Measurements from ENCODE around the gene C11orf97.
"Not testable (repeated sequence)": the region's sequence is repeated elsewhere in the genome, so short reads cannot be mapped to it uniquely, and the experiment has no call there.

Gene C11orf97

GRCh38 chr11:94558468-94558867 is 46.2 kb downstream of the C11orf97 start:
- no peak for DNase-seq

GRCh38 chr11:94558932-94559331 is 46.7 kb downstream of the C11orf97 start:
- DNase-seq, result no peak

- DNase-seq, result no peak
These were observed 47.1 kb downstream of the C11orf97 start for GRCh38 chr11:94559361-94559760.

GRCh38 chr11:94560834-94561233 is 48.6 kb downstream of the C11orf97 start:
- no peak for DNase-seq

GRCh38 chr11:94563176-94563847 is 51.1 kb downstream of the C11orf97 start:
- DNase-seq, result no peak

GRCh38 chr11:94563848-94564467 is 51.7 kb downstream of the C11orf97 start:
- DNase-seq, result no peak

GRCh38 chr11:94567181-94567670 is 55.0 kb downstream of the C11orf97 start, which contains the start of gene PIWIL4:
Gene PIWIL4, plus strand, starts transcription at chr11:94567368. Its CDS starts 151 bp downstream, at chr11:94567519.
- DNase-seq, result no peak

GRCh38 chr11:94568200-94568599 is 55.9 kb downstream of the C11orf97 start:
- DNase-seq, result no peak

GRCh38 chr11:94568717-94569116 is 56.5 kb downstream of the C11orf97 start:
- no peak for DNase-seq

GRCh38 chr11:94572975-94573374 is 60.7 kb downstream of the C11orf97 start:
- not testable (repeated sequence) for DNase-seq

GRCh38 chr11:94574193-94574961 is 62.1 kb downstream of the C11orf97 start:
- DNase-seq, result no peak

- DNase-seq, result no peak
These were observed 64.0 kb downstream of the C11orf97 start for GRCh38 chr11:94576306-94576705.

- no peak for DNase-seq
These were observed 65.6 kb downstream of the C11orf97 start for GRCh38 chr11:94577841-94578240.

All from activated gamma-delta T cell treated with Interleukin-2 at 50 U/mL for 16 hours (primary cell).